ENCODE results near the gene LOXL3. TPM values are rescaled to one million over a fixed set of nuclear protein-coding genes. Genes with fewer than 3 reads are reported as not detected.

LOXL3 gene
- total RNA-seq, 1 experiment from 2014 or later: 0.88 TPM

DNA sequence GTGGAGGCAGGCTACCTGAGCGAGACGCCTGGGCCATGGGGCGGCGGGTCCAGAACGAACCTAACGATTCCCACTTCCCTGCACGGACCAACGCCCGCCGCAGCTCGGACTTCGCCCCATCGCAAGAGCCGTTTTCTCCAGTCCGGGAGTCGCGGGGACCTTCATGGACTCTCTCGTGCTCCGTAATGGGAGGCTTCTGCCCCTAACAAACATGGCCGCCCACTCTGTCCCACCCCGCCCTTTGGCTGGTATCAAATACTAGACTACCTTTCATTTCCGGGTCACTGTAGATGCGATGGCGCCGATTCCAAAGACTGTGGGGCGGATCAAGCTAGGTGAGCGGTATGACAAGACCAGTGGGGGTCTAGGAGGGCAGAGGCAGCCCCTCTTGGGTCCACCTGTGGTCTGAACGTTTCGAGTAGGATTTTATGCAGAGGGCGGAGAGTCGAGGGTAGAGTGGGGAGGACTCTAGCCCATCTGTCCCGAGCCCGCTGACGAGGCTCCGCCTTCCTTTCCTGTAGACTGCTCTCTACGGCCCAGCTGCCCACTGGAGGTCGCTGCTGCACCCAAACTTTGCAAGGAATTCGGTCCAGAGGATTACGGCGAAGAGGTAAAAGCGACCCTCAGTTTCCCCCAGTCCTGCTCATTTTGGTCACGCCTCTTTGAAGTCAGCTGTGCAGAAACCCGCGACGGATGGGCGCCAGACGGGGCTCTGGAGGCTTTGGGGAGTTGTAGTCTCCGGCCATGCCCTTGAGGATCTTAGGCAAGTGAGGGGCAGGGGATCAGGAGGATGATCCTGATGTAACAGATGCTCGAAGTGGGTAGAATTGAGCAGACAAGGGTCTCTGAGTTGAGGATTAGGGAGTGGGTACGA is 70.7 kb downstream of the LOXL3 start, which contains the start of the genes CCDC142 and TTC31:
TSS of gene CCDC142 (minus strand) at position 198 of the 874 bp plus-strand sequence. CDS start at position 37, 161 bp downstream.
TSS of gene TTC31 (plus strand) at position 281 of the 874 bp plus-strand sequence. CDS start at position 296, 15 bp downstream.
- peaks cover 18% of the 10 kb centered on the region for H3K4me1 ChIP-seq (ENCODE audit: insufficient read depth, low read length, poor library complexity, severe bottlenecking)
- ChIA-PET POLR2A (ENCODE audit: low non-redundant PET) (interaction anchor here (0.5 to 1.0 kb wide), 2 partner anchors 24 to 290 kb away, joined by 3 to 4 read pairs; no protein-coding TSS in a partner anchor), CTCF (interaction anchor here (0.6 to 1.2 kb wide), 7 partner anchors 10 to 305 kb away, joined by 3 to 5 read pairs (median 4); partner anchors contain the start of genes INO80B, MOB1A, MRPL53 and PCGF1)
- H3K27me3 ChIP-seq (replicated peaks; ENCODE audit: insufficient read depth, low read depth, low read length, poor library complexity): no peaks in the 10 kb centered on the region
- TF ChIP-seq, protein P1, sequence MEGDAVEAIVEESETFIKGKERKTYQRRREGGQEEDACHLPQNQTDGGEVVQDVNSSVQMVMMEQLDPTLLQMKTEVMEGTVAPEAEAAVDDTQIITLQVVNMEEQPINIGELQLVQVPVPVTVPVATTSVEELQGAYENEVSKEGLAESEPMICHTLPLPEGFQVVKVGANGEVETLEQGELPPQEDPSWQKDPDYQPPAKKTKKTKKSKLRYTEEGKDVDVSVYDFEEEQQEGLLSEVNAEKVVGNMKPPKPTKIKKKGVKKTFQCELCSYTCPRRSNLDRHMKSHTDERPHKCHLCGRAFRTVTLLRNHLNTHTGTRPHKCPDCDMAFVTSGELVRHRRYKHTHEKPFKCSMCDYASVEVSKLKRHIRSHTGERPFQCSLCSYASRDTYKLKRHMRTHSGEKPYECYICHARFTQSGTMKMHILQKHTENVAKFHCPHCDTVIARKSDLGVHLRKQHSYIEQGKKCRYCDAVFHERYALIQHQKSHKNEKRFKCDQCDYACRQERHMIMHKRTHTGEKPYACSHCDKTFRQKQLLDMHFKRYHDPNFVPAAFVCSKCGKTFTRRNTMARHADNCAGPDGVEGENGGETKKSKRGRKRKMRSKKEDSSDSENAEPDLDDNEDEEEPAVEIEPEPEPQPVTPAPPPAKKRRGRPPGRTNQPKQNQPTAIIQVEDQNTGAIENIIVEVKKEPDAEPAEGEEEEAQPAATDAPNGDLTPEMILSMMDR (conservative IDR thresholded peaks at IDR 0.05; ENCODE audit: low read depth, low read length): peak; percentile 97
- no peak for TF ChIP-seq EZH2 (IDR thresholded peaks at IDR 0.05; ENCODE audit: borderline replicate concordance, low read depth, low read length, poor library complexity, severe bottlenecking)
- peaks cover 12% of the 10 kb centered on the region for H3K36me3 ChIP-seq (ENCODE audit: insufficient read depth, low read length, poor library complexity, severe bottlenecking)
- intact Hi-C loops (cut with micrococcal nuclease; ENCODE audit: unreplicated experiment): loop anchor here (1.0 to 2.0 kb wide), 4 partner anchors 28 to 104 kb away; partner anchors contain the start of genes AUP1, HTRA2 and INO80B
- H3K9me3 ChIP-seq (ENCODE audit: low read depth, low read length, poor library complexity, severe bottlenecking): no peaks in the 10 kb centered on the region
- peak; percentile 97 for DNase-seq (ENCODE audit: low spot score)
- peak within 1 kb of the TSS; percentile 84 for H3K4me3 ChIP-seq (ENCODE audit: low read depth, low read length, poor library complexity, severe bottlenecking)
- BruUV-seq (replicated peaks): TSS peak; percentile 87
- peak within 1 kb of the TSS; percentile 84 for H3K27ac ChIP-seq (ENCODE audit: low read depth, low read length, poor library complexity, severe bottlenecking)

Other genes starting within 250 kb of the LOXL3 start
- gene SLC4A5, start 210.5 kb downstream of the LOXL3 start, total RNA-seq (2021): 0.94 and 1.8 TPM in 2 replicates
- 172 and 177 TPM in 2 replicates for gene DCTN1, start 173.6 kb downstream of the LOXL3 start, total RNA-seq (2021)
- 1.6 and 1.9 TPM in 2 replicates for gene C2orf81, start 132.3 kb downstream of the LOXL3 start, total RNA-seq (2021)
- gene WDR54, start 132.2 kb downstream of the LOXL3 start, total RNA-seq (2021): 41.1 and 51.1 TPM in 2 replicates
- 27.0 and 29.6 TPM in 2 replicates for gene RTKN, start 112.0 kb downstream of the LOXL3 start, total RNA-seq (2021)
- 29.9 and 34.9 TPM in 2 replicates for gene INO80B, start 98.9 kb downstream of the LOXL3 start, total RNA-seq (2021)
- 37.9 and 53.6 TPM in 2 replicates for gene WBP1, start 95.5 kb downstream of the LOXL3 start, total RNA-seq (2021)
- gene MOGS, start 88.6 kb downstream of the LOXL3 start, total RNA-seq (2021): 38.2 and 45.2 TPM in 2 replicates
- gene MRPL53, start 81.3 kb downstream of the LOXL3 start, total RNA-seq (2021): 99.2 and 104 TPM in 2 replicates
- gene CCDC142, start 70.9 kb downstream of the LOXL3 start, total RNA-seq (2021): 20.4 and 27.4 TPM in 2 replicates
- 25.8 and 28.6 TPM in 2 replicates for gene TTC31, start 70.9 kb downstream of the LOXL3 start, total RNA-seq (2021)
- 0.48 TPM in 1 of 2 replicates, not detected in the other for gene LBX2, start 54.3 kb downstream of the LOXL3 start, total RNA-seq (2021)
- 30.9 and 33.0 TPM in 2 replicates for gene PCGF1, start 46.2 kb downstream of the LOXL3 start, total RNA-seq (2021)
- not detected in 2 replicates for gene TLX2, start 39.5 kb downstream of the LOXL3 start, total RNA-seq (2021)
- gene DQX1, start 27.7 kb downstream of the LOXL3 start, total RNA-seq (2021): 0.50 and 0.71 TPM in 2 replicates
- 114 and 126 TPM in 2 replicates for gene AUP1, start 24.2 kb downstream of the LOXL3 start, total RNA-seq (2021)
- gene HTRA2, start 24.0 kb downstream of the LOXL3 start, total RNA-seq (2021): 35.1 and 37.7 TPM in 2 replicates
- gene DOK1, start 778 bp upstream of the LOXL3 start, total RNA-seq (2021): 18.4 and 20.7 TPM in 2 replicates
- gene M1AP, start 94.4 kb upstream of the LOXL3 start, total RNA-seq (2021): not detected in 2 replicates
- gene SEMA4F, start 100.3 kb upstream of the LOXL3 start, total RNA-seq (2021): 3.8 and 4.1 TPM in 2 replicates